Gastroesophageal sphincter (tissue), 3 donors: ENCODE measurements around the gene CDK16.

Experiments
- CTCF ChIP-seq, 4 experiments: fragments of 200-600 bp in 2 of 4; fragments of 450-650 bp in 2 of 4; sonication (generic) in 1 of 4; IDR thresholded peaks; one replicate each; pipeline ENCODE4 v1.5.1; 2017 to 2019; ENCODE audit warnings: antibody characterized with exemption in 4 of 4, mild to moderate bottlenecking in 2 of 4, moderate library complexity in 2 of 4
- EP300 ChIP-seq: sonication (generic); formaldehyde crosslinking; IDR thresholded peaks from one replicate; pipeline ENCODE4 v1.6.1; 2017; ENCODE audit warnings: antibody characterized with exemption, mild to moderate bottlenecking
- POLR2A ChIP-seq, 2 donors: fragments of 450-650 bp; IDR thresholded peaks; one replicate each; pipeline ENCODE4 v1.6.1; 2017; ENCODE audit warnings: antibody characterized with exemption in 2 of 2, mild to moderate bottlenecking in 2 of 2, moderate library complexity in 1 of 2
- POLR2AphosphoS5 ChIP-seq: sonication (generic); formaldehyde crosslinking; IDR thresholded peaks from one replicate; pipeline ENCODE4 v1.6.1; 2017; ENCODE audit warnings: antibody characterized with exemption

- TF ChIP-seq CTCF (IDR thresholded peaks at IDR 0.05) (no peak), EP300 (no peak), POLR2A (IDR thresholded peaks at IDR 0.05) (no peak), POLR2AphosphoS5 (no peak)
These were observed 31.3 kb upstream of the CDK16 start for GRCh38 chrX:47187106-47187677.
